HepG2 (cell line): ENCODE measurements around the gene FGD6.

Experiments used
- HMG20B ChIP-seq: conservative IDR thresholded peaks from 2 replicates; pipeline ENCODE4 v1.6.1; 2016; ENCODE audit warnings: missing genetic modification reagents, missing compliant biosample characterization
- KDM6A ChIP-seq: IDR thresholded peaks from 2 replicates; pipeline ENCODE4 v1.6.1; 2016; ENCODE audit warnings: low read depth
- POLR2A ChIP-seq, 2 experiments: IDR thresholded peaks; 2 replicates each; pipeline ENCODE4 v1.6.1; 2011; ENCODE audit warnings: low read depth in 2 of 2, low read length in 2 of 2, mild to moderate bottlenecking in 1 of 2, moderate library complexity in 1 of 2; ENCODE audit not compliant: insufficient read depth in 1 of 2
- TP53 ChIP-seq: sonication (generic); formaldehyde crosslinking; conservative IDR thresholded peaks from 2 replicates; pipeline ENCODE4 v1.4.0; 2020; ENCODE audit warnings: missing genetic modification reagents
- ZNF253 ChIP-seq: sonication (generic); formaldehyde crosslinking; IDR thresholded peaks from 2 replicates; pipeline ENCODE4 v1.8.0; 2022; ENCODE audit warnings: mild to moderate bottlenecking, missing genetic modification reagents, borderline replicate concordance
- TF ChIP-seq, protein P1 (sequence below): sonication (generic); formaldehyde crosslinking; IDR thresholded peaks from 2 replicates; pipeline ENCODE4 v1.5.0; 2020; ENCODE audit warnings: mild to moderate bottlenecking, missing genetic modification reagents, moderate library complexity
- TF ChIP-seq, protein P2 (sequence below): IDR thresholded peaks from 2 replicates; pipeline ENCODE4 v1.6.1; 2012; ENCODE audit warnings: inconsistent platforms

DNA sequence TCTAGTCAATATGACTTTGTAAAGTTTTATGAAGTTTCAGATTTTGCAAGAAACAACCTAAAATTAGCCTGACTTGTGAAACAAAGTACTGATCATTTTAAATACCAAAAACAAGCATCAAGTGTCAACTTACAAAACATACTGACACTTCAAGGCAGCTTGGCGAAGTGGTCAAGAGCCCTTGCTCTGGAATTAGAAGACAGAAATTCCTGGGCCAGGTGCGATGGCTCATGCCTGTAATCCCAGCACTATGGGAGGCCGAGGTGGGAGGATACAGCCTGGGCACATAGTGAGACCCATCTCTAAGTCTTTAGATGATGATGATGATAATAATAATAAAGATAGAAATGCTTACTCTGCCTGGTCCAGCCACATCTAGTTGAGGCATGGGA is 98.5 kb downstream of the FGD6 start:
- TF ChIP-seq, protein P1, sequence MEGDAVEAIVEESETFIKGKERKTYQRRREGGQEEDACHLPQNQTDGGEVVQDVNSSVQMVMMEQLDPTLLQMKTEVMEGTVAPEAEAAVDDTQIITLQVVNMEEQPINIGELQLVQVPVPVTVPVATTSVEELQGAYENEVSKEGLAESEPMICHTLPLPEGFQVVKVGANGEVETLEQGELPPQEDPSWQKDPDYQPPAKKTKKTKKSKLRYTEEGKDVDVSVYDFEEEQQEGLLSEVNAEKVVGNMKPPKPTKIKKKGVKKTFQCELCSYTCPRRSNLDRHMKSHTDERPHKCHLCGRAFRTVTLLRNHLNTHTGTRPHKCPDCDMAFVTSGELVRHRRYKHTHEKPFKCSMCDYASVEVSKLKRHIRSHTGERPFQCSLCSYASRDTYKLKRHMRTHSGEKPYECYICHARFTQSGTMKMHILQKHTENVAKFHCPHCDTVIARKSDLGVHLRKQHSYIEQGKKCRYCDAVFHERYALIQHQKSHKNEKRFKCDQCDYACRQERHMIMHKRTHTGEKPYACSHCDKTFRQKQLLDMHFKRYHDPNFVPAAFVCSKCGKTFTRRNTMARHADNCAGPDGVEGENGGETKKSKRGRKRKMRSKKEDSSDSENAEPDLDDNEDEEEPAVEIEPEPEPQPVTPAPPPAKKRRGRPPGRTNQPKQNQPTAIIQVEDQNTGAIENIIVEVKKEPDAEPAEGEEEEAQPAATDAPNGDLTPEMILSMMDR (CRISPR knock-in tag): no peak
- TF ChIP-seq HMG20B (no peak), TP53 (no peak), ZNF253 (CRISPR knock-in tag) (no peak), KDM6A (no peak), POLR2A (IDR thresholded peaks at IDR 0.05; ENCODE audit: insufficient read depth in 1 of 2, low read depth in 2 of 2, low read length in 2 of 2) (no peak)
- TF ChIP-seq, protein P2, sequence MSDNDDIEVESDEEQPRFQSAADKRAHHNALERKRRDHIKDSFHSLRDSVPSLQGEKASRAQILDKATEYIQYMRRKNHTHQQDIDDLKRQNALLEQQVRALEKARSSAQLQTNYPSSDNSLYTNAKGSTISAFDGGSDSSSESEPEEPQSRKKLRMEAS: no peak
